ENCODE data around the gene VCL. TPM values are rescaled to one million over a fixed set of nuclear protein-coding genes. Genes with fewer than 3 reads are reported as not detected.
"Not testable (repeated sequence)": the region's sequence is repeated elsewhere in the genome, so short reads cannot be mapped to it uniquely, and the experiment has no call there.

Gene VCL
- total RNA-seq, 2 experiments from 2014 or later, result 20.7 to 22.7 TPM

DNA sequence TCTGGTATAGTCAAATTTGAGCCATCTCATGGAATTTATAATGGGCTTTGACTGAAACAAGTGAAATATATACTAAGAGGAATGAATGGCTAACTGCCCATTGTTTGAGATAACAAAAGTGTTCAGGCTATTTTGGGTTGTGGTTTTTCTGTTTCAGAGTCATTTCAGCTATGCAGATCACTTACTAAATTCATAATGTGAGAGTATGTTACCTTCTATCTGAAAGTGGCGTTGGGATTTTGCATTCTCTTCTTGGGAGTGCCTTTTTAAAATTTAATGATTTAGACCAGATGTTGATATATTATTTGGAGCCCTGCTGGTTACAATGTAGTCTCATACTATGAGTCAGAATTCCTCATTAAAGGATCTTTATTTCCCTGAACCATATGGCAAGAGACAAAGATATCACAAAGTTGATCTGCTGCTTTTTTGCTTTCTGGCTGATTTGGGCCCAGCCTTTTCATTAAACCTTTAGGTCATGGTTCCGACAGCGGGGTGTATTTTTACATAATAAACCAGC is 10.4 kb downstream of the VCL start:
- no peaks in the 10 kb centered on the region for H3K27me3 Mint-ChIP-seq
- POLR2A ChIA-PET, result interaction anchor here (0.6 to 1.0 kb wide), 2 partner anchors 13 to 65 kb away, joined by 3 read pairs; no protein-coding TSS in a partner anchor
- no peak for ATAC-seq
- no peaks in the 10 kb centered on the region for H3K9me3 Mint-ChIP-seq (ENCODE audit: low read depth)
- DNase-seq, result no peak
- intact Hi-C loops (cut with DNase I, micrococcal nuclease), result no loop called here
- peaks cover 47% of the 10 kb centered on the region for H3K4me1 Mint-ChIP-seq
- H3K36me3 Mint-ChIP-seq (ENCODE audit: low read depth), result peaks cover 5% of the 10 kb centered on the region
- no peak overlapping the region for H3K4me3 Mint-ChIP-seq
- H3K27ac Mint-ChIP-seq, result no peak overlapping the region
- CTCF ChIA-PET, result interaction anchor here (0.7 to 1.2 kb wide), 3 partner anchors 8 to 590 kb away, joined by 3 to 5 read pairs (median 4); no protein-coding TSS in a partner anchor

DNA sequence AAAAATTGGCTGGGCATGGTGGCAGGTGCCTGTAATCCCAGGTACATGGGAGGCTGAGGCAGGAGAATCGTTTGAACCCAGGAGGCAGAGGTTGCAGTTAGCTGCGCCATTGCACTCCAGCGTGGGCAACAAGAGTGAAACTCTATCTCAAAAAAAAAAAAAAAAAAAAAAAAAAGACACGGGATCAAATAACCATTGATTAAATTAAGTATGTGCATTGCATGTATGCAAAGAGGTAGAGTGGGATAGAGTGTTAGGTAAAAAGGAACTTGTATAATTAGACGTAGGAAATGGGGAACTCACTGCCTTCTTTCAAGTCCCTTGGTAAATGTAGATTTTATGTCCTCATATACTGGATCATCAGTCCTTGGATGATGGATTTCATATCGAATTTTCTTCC is 13.1 kb downstream of the VCL start:
- H3K27ac Mint-ChIP-seq, result no peak overlapping the region
- no peak for ATAC-seq
- ChIA-PET CTCF (interaction anchor here (1.6 kb wide), 1 partner anchor 16 kb away, joined by 3 read pairs; no protein-coding TSS in a partner anchor), POLR2A (no interaction called here)
- no peaks in the 10 kb centered on the region for H3K27me3 Mint-ChIP-seq
- H3K9me3 Mint-ChIP-seq (ENCODE audit: low read depth), result no peaks in the 10 kb centered on the region
- H3K36me3 Mint-ChIP-seq (ENCODE audit: low read depth), result peaks cover 5% of the 10 kb centered on the region
- no peak overlapping the region for H3K4me3 Mint-ChIP-seq
- peaks cover 45% of the 10 kb centered on the region for H3K4me1 Mint-ChIP-seq
- intact Hi-C loops (cut with DNase I, micrococcal nuclease), result no loop called here
- DNase-seq, result no peak

DNA sequence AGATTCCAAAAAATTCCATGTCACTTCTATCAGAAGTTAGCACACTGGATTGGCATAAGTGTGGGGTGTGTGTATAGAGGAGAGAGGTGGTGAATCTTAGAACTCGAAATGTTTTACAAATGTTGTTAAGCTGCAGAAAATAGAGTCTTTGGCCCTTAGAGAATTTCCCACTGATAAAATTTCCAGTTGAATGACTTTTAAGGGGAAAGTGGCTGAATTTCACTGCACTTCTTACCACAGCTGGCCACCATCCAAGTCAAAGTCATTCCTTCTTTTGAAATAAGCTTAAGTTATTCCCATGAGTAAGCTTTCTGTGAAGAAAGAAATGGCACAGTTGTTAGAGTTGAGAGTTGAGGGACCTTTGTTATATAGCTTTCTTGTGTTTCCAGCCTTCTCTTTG is 13.9 kb downstream of the VCL start:
- no peak for DNase-seq
- CTCF ChIA-PET, result interaction anchor here (0.6 to 1.6 kb wide), 8 partner anchors 11 to 126 kb away, joined by 3 to 8 read pairs (median 4); no protein-coding TSS in a partner anchor

DNA sequence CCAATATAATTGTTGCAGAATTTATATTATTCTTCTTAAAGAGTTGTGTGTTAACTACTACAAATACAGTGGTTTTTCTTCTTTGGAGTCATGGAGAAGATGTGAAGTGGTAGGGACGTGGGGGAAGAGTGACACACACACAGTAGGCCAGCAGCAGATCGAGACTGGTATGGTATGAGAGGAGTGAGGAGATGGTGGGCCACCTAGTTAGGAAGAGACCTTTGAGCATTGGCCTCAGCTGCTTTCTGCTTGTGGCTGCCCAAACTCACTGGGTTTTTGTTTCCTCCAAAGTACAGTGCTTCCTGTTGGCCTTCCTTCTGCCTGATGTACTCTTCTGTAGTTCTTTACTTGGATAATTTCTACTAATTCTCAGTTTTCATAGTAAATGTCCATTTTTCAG is 14.6 kb downstream of the VCL start:
- no peaks in the 10 kb centered on the region for H3K9me3 Mint-ChIP-seq (ENCODE audit: low read depth)
- H3K36me3 Mint-ChIP-seq (ENCODE audit: low read depth), result peaks cover 5% of the 10 kb centered on the region
- no peaks in the 10 kb centered on the region for H3K27me3 Mint-ChIP-seq
- ChIA-PET POLR2A (interaction anchor here (1.2 kb wide), 1 partner anchor 9 kb away, joined by 3 read pairs; no protein-coding TSS in a partner anchor), CTCF (interaction anchor here (1.0 to 1.6 kb wide), 7 partner anchors 12 to 126 kb away, joined by 3 to 8 read pairs (median 4); no protein-coding TSS in a partner anchor)
- H3K4me1 Mint-ChIP-seq, result peaks cover 46% of the 10 kb centered on the region
- intact Hi-C loops (cut with DNase I, micrococcal nuclease), result no loop called here
- no peak overlapping the region for H3K27ac Mint-ChIP-seq
- ATAC-seq (no peak), DNase-seq (no peak)
- no peak overlapping the region for H3K4me3 Mint-ChIP-seq

More for the DNA sequence above, 13.9 kb downstream of the VCL start:
- ATAC-seq, result no peak
- no peaks in the 10 kb centered on the region for H3K27me3 Mint-ChIP-seq
- H3K36me3 Mint-ChIP-seq (ENCODE audit: low read depth), result peaks cover 5% of the 10 kb centered on the region
- POLR2A ChIA-PET, result interaction anchor here (1.2 kb wide), 1 partner anchor 10 kb away, joined by 3 read pairs; no protein-coding TSS in a partner anchor
- H3K4me3 Mint-ChIP-seq, result no peak overlapping the region
- H3K27ac Mint-ChIP-seq, result no peak overlapping the region
- intact Hi-C loops (cut with DNase I, micrococcal nuclease), result no loop called here
- no peaks in the 10 kb centered on the region for H3K9me3 Mint-ChIP-seq (ENCODE audit: low read depth)
- peaks cover 46% of the 10 kb centered on the region for H3K4me1 Mint-ChIP-seq

DNA sequence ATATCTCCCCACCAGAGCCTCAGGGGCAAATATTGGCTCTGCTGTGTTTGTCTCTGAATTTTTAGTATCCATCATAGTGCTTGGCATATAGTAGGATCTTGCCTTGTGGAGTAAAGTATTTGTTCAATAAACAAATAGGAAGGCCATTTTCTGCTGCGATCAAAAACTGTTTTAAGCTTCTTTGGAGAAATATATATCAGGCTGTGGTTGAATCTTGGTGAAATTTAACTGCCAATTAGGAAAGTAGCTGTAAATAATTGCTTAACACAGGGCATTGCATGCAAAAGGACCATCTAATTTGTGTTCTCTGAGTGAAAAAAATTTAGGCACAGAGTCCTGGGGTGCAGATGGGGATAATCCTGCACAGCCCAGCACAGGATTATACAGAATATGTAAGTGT is 15.1 kb downstream of the VCL start:
- ATAC-seq (no peak), DNase-seq (no peak)
- Mint-ChIP-seq H3K4me3 (no peak overlapping the region), H3K27ac (no peak overlapping the region), H3K4me1 (peaks cover 46% of the 10 kb centered on the region), H3K9me3 (ENCODE audit: low read depth) (no peaks in the 10 kb centered on the region), H3K27me3 (no peaks in the 10 kb centered on the region), H3K36me3 (ENCODE audit: low read depth) (peaks cover 5% of the 10 kb centered on the region)
- intact Hi-C loops (cut with DNase I, micrococcal nuclease), result no loop called here
- POLR2A ChIA-PET, result no interaction called here
- CTCF ChIA-PET, result interaction anchor here (0.6 kb wide), 1 partner anchor 12 kb away, joined by 3 read pairs; no protein-coding TSS in a partner anchor

DNA sequence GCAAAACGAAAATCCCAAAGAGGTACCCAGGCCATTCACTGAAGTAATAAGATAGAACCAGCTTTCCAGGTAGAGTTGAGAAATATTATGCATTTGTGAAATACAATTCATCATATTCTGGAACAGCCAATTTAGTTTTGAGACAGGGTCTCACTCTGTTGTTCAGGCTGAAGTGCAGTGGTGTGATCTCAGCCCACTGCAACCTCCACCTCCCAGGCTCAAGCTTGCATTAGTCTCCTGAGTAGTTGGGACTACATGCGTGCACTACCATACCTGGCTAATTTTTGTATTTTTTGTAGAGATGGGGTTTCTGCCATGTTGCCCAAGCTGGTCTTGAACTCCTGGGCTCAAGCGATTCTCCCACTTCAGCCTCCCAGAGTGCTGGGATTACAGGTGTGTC is 16.7 kb downstream of the VCL start:
- peaks cover 37% of the 10 kb centered on the region for H3K4me1 Mint-ChIP-seq
- DNase-seq; H3K27ac Mint-ChIP-seq; POLR2A ChIA-PET; H3K9me3 Mint-ChIP-seq (ENCODE audit: low read depth); H3K27me3 Mint-ChIP-seq; intact Hi-C loops (cut with DNase I, micrococcal nuclease); H3K4me3 Mint-ChIP-seq; ATAC-seq; H3K36me3 Mint-ChIP-seq (ENCODE audit: low read depth): not testable (repeated sequence)
- CTCF ChIA-PET, result interaction anchor here (0.8 kb wide), 1 partner anchor 9 kb away, joined by 3 read pairs; no protein-coding TSS in a partner anchor

DNA sequence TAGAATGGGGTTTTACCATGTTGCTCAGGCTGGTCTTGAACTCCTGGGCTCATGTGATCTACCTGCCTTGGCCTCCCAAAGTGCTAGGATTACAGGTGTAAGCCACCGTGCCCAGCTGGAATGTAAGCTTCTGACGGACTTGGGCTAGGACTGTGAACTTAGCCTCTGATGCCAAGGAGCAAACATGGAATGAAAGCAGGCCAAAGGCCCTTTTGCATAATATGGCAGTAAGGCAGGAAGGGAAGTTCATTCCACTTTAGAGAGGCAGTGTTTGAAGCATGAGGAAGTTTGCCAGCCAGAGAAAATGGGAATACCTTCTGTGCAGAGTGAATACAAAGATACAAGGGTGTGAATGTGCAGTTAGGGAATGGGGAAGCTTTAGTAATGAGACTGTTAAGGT is 20.3 kb downstream of the VCL start:
- Mint-ChIP-seq H3K4me3 (no peak overlapping the region), H3K9me3 (ENCODE audit: low read depth) (no peaks in the 10 kb centered on the region), H3K27me3 (no peaks in the 10 kb centered on the region), H3K27ac (no peak overlapping the region), H3K36me3 (ENCODE audit: low read depth) (peaks cover 3% of the 10 kb centered on the region), H3K4me1 (peaks cover 26% of the 10 kb centered on the region)
- ATAC-seq, result no peak
- ChIA-PET CTCF (interaction anchor here (0.8 kb wide), 1 partner anchor 10 kb away, joined by 3 read pairs; no protein-coding TSS in a partner anchor), POLR2A (no interaction called here)
- no peak for DNase-seq
- intact Hi-C loops (cut with DNase I, micrococcal nuclease), result no loop called here

DNA sequence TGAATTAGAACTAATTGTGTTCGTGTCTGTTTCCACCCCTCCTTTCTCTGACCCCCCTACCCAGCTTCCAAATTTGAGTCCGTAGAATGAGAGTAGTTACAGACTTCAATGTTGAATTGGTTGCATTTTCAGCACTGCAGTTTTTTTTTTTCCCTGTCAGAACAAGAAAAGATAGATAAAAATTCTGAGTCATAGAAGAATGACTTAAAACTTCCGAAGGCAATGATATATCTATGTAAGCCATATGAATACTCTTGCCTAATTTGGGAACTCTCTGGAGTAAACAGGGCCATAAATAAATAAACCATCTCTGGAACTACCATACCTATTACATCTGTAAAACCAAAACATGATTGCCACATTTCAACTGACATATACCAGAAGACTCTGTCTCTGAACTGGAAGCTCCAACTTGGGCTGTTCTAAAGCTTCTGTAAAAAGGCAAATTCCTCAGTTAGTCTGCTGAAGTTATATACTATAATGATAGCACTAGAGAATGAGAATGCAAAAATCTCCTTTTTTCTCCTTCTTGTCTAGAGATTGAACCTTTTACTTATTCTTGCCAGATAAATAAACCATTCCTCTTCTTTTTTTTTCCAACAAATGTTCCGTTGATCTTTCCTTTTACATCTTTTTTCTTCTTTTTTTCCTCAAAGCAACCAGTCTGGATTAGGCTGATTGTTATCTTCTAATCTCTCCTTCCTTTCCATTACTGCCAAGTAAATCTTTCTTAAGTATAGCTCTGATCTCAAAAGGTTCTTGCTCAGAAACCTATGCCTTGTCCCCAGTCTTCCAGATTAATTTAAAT is 23.5 kb downstream of the VCL start:
- H3K27me3 Mint-ChIP-seq, result no peaks in the 10 kb centered on the region
- POLR2A ChIA-PET, result interaction anchor here (0.7 to 1.3 kb wide), 4 partner anchors 9 to 153 kb away, joined by 3 to 9 read pairs (median 6); no protein-coding TSS in a partner anchor
- no peak for DNase-seq
- peaks cover 34% of the 10 kb centered on the region for H3K4me1 Mint-ChIP-seq
- CTCF ChIA-PET, result interaction anchor here (0.7 to 1.3 kb wide), 6 partner anchors 58 to 399 kb away, joined by 3 read pairs; no protein-coding TSS in a partner anchor
- peak overlapping the region; percentile 82 for H3K27ac Mint-ChIP-seq
- no peak overlapping the region for H3K4me3 Mint-ChIP-seq
- ATAC-seq, result peak; percentile 70
- H3K9me3 Mint-ChIP-seq (ENCODE audit: low read depth), result no peaks in the 10 kb centered on the region
- intact Hi-C loops (cut with DNase I, micrococcal nuclease), result loop anchor here (2.0 to 5.0 kb wide), 2 partner anchors 35 to 36 kb away; no protein-coding TSS in a partner anchor
- peaks cover 3% of the 10 kb centered on the region for H3K36me3 Mint-ChIP-seq (ENCODE audit: low read depth)

DNA sequence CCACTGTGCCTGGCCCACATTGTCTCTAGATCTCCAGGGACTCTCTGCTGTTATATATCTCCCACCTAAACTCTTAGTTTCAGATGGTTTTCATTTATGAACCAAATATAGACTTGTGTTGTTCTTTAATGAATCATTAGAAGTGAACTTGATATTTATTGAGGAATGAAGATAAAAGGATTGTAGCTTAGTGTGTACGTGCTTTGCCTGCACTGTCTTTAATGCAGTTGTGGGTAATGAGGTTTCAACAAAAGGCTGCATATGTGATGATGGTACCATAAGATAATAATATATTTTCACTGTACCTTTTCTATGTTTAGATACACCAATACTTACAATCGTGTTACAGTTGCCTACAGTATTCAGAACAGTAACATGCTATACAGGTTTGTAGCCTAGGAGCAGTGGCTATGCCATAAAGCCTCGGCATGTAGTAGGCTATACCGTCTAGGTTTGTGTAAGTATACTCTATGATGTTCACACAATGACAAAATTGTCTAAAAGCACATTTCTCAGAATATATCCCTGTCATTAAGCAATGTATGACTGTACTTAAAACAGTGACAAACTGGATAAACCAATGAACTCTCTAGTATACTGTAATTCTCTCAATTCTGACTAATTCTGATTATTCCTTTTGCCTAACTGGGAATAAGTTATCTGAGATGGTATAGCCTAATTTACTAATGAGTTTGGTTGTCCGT is 25.2 kb downstream of the VCL start:
- peaks cover 43% of the 10 kb centered on the region for H3K4me1 Mint-ChIP-seq
- ChIA-PET POLR2A (interaction anchor here (0.7 kb wide), 1 partner anchor 77 kb away, joined by 3 read pairs; no protein-coding TSS in a partner anchor), CTCF (interaction anchor here (0.8 to 1.5 kb wide), 4 partner anchors 9 to 63 kb away, joined by 3 read pairs; no protein-coding TSS in a partner anchor)
- H3K4me3 Mint-ChIP-seq, result no peak overlapping the region
- no peak for DNase-seq
- ATAC-seq, result peak; percentile 73
- peaks cover 3% of the 10 kb centered on the region for H3K36me3 Mint-ChIP-seq (ENCODE audit: low read depth)
- H3K27me3 Mint-ChIP-seq, result no peaks in the 10 kb centered on the region
- H3K9me3 Mint-ChIP-seq (ENCODE audit: low read depth), result no peaks in the 10 kb centered on the region
- H3K27ac Mint-ChIP-seq, result peak overlapping the region; percentile 63
- intact Hi-C loops (cut with DNase I, micrococcal nuclease), result loop anchor here in 1 of 2 experiments (5.0 kb wide), 1 partner anchor 34 kb away; no protein-coding TSS in a partner anchor

DNA sequence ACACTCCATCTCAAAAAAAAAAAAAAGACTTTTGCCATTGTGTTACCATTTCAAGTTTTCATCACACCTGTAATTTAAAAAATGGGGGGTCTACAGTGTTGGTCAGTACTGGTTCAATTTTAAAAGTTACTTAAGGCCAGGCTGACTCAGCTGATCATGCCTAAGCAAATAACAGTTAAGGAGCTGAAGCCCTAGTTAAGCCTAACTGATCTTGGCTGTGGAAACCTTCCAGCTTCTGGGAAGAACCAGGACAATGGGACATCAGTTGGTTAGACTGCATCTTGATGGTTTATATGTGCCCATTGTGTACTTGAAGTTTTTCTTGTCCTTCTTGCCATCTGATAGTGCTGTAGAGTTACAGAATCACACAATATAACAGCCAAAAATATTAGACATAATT is 26.7 kb downstream of the VCL start:
- Mint-ChIP-seq H3K27ac (no peak overlapping the region), H3K27me3 (no peaks in the 10 kb centered on the region), H3K4me3 (no peak overlapping the region), H3K9me3 (ENCODE audit: low read depth) (no peaks in the 10 kb centered on the region), H3K36me3 (ENCODE audit: low read depth) (peaks cover 3% of the 10 kb centered on the region), H3K4me1 (peaks cover 43% of the 10 kb centered on the region)
- intact Hi-C loops (cut with DNase I, micrococcal nuclease), result loop anchor here in 1 of 2 experiments (5.0 kb wide), 1 partner anchor 33 kb away; no protein-coding TSS in a partner anchor
- DNase-seq (no peak), ATAC-seq (no peak)
- CTCF ChIA-PET, result interaction anchor here (0.7 to 1.8 kb wide), 3 partner anchors 57 to 1435 kb away, joined by 3 to 8 read pairs (median 4); no protein-coding TSS in a partner anchor
- POLR2A ChIA-PET, result interaction anchor here (0.8 kb wide), 1 partner anchor 33 kb away, joined by 3 read pairs; no protein-coding TSS in a partner anchor

Data from activated CD4-positive, alpha-beta T cell treated with anti-CD3 and anti-CD28 coated beads for 36 hours (primary cell).